HG02884 (cell line): ENCODE results near the gene IGSF23.

Source experiments
- ATAC-seq: cut with Tn5 transposase; IDR thresholded peaks from one replicate; pipeline ENCODE4 v1.9.1; 2021; ENCODE audit warnings: mild to moderate bottlenecking, moderate library complexity; ENCODE audit not compliant: unreplicated experiment

The IGSF23 gene

GRCh38 chr19:44613295-44614178 is at the start of gene IGSF23:
TSS of gene IGSF23 (plus strand) at chr19:44613563. CDS start at chr19:44613646, 83 bp downstream.
- no peak for ATAC-seq

- ATAC-seq: no peak
Observed at GRCh38 chr19:44566984-44567383, 46.4 kb upstream of the IGSF23 start.

- no peak for ATAC-seq
Observed at GRCh38 chr19:44567745-44568144, 45.6 kb upstream of the IGSF23 start.

- no peak for ATAC-seq
Observed at GRCh38 chr19:44570603-44570983, 42.8 kb upstream of the IGSF23 start.

GRCh38 chr19:44570984-44571684 is 42.2 kb upstream of the IGSF23 start:
- no peak for ATAC-seq

- ATAC-seq: no peak
Observed at GRCh38 chr19:44571830-44572580, 41.4 kb upstream of the IGSF23 start.

- no peak for ATAC-seq
Observed at GRCh38 chr19:44572581-44572900, 40.8 kb upstream of the IGSF23 start.

GRCh38 chr19:44573183-44573582 is 40.2 kb upstream of the IGSF23 start:
- no peak for ATAC-seq

- no peak for ATAC-seq
Observed at GRCh38 chr19:44573627-44574026, 39.7 kb upstream of the IGSF23 start.

- no peak for ATAC-seq
Observed at GRCh38 chr19:44574186-44574950, 39.0 kb upstream of the IGSF23 start.

GRCh38 chr19:44575116-44575700 is 38.2 kb upstream of the IGSF23 start:
- ATAC-seq: no peak

GRCh38 chr19:44576843-44577565 is 36.4 kb upstream of the IGSF23 start:
- ATAC-seq: no peak

- ATAC-seq: no peak
Observed at GRCh38 chr19:44577566-44577874, 35.8 kb upstream of the IGSF23 start.

- no peak for ATAC-seq
Observed at GRCh38 chr19:44579663-44580365, 33.5 kb upstream of the IGSF23 start.

GRCh38 chr19:44580366-44580895 is 32.9 kb upstream of the IGSF23 start:
- ATAC-seq: no peak

- no peak for ATAC-seq
Observed at GRCh38 chr19:44581288-44581687, 32.1 kb upstream of the IGSF23 start.

- no peak for ATAC-seq
Observed at GRCh38 chr19:44582581-44583265, 30.6 kb upstream of the IGSF23 start.

- no peak for ATAC-seq
Observed at GRCh38 chr19:44585371-44586133, 27.8 kb upstream of the IGSF23 start.
